NT2/D1 (cell line): Measurements from ENCODE around the gene CHCHD4.

ENCODE experiments used
- SUZ12 ChIP-seq: IDR thresholded peaks from 2 replicates; pipeline ENCODE4 v1.6.1; 2011; ENCODE audit not compliant: insufficient read length, insufficient read depth; ENCODE audit errors: extremely low read depth
- YY1 ChIP-seq: IDR thresholded peaks from 2 replicates; pipeline ENCODE4 v1.6.1; 2011; ENCODE audit not compliant: insufficient read length, insufficient read depth
- ZNF274 ChIP-seq: IDR thresholded peaks from 2 replicates; pipeline ENCODE4 v1.6.1; 2011; ENCODE audit warnings: mild to moderate bottlenecking, low read depth, low read length

- no peak for TF ChIP-seq SUZ12
- no peak for TF ChIP-seq YY1
- TF ChIP-seq ZNF274 = no peak
Measured at GRCh38 chr3:14126017-14126886, 1.6 kb upstream of the CHCHD4 start.
